Right lobe of liver (tissue), 4 donors: ENCODE results near the gene TLR10.

Source experiments
- POLR2A ChIP-seq: fragments of 450-650 bp; IDR thresholded peaks from one replicate; pipeline ENCODE4 v1.6.1; 2017; ENCODE audit warnings: antibody characterized with exemption, mild to moderate bottlenecking
- TF ChIP-seq, protein P1 (sequence below), 4 donors: fragments of 200-600 bp in 3 of 4; fragments of 450-650 bp in 1 of 4; IDR thresholded peaks; one replicate each; pipeline versions ENCODE4 v1.5.1 to v1.8.0; 2016 to 2022; ENCODE audit warnings: antibody characterized with exemption in 4 of 4, mild to moderate bottlenecking in 2 of 4
- donor health status: DM: no; HTN: no; CAD: no.
- donor health status: DM: no; HTN: no; CAD: no.
- donor health status: DM: no; HTN: yes; CAD: no.

DNA sequence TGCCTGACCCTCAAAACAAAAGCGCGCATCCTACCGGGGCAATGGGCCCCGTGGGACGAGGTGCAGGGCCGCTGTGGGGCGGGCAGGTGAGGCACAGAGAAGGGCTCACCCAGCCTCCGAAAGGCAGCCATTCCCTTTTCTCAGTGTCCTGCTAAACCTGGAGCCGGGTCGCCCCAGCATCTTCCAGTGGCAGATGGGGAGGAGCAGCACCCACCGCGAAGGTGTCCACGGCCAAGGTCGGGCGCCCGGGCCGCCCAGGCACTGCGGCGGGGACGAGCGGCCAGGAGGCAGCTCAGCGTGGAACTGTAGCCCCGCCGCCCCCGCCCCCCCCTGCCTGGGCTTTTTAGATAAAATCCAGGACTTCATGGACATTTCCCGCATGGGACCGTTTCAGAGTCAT lies 41.0 kb upstream of the TLR10 start:
- TF ChIP-seq, protein P1, sequence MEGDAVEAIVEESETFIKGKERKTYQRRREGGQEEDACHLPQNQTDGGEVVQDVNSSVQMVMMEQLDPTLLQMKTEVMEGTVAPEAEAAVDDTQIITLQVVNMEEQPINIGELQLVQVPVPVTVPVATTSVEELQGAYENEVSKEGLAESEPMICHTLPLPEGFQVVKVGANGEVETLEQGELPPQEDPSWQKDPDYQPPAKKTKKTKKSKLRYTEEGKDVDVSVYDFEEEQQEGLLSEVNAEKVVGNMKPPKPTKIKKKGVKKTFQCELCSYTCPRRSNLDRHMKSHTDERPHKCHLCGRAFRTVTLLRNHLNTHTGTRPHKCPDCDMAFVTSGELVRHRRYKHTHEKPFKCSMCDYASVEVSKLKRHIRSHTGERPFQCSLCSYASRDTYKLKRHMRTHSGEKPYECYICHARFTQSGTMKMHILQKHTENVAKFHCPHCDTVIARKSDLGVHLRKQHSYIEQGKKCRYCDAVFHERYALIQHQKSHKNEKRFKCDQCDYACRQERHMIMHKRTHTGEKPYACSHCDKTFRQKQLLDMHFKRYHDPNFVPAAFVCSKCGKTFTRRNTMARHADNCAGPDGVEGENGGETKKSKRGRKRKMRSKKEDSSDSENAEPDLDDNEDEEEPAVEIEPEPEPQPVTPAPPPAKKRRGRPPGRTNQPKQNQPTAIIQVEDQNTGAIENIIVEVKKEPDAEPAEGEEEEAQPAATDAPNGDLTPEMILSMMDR (IDR thresholded peaks at IDR 0.05): no peak
- TF ChIP-seq POLR2A: no peak
